Ishikawa (cell line): ENCODE data around the gene ZC3H8.

Experiments
- CEBPB ChIP-seq: IDR thresholded peaks from 2 replicates; pipeline ENCODE4 v1.6.1; 2012
- CREB1 ChIP-seq: IDR thresholded peaks from 2 replicates; pipeline ENCODE4 v1.6.1; 2012; ENCODE audit warnings: low read depth
- EGR1 ChIP-seq: IDR thresholded peaks from 2 replicates; pipeline ENCODE4 v1.6.1; 2012
- EP300 ChIP-seq: IDR thresholded peaks from 2 replicates; pipeline ENCODE4 v1.6.1; 2012; ENCODE audit warnings: borderline replicate concordance
- FOXM1 ChIP-seq: IDR thresholded peaks from 2 replicates; pipeline ENCODE4 v1.6.1; 2012; ENCODE audit warnings: low read depth, borderline replicate concordance
- MAX ChIP-seq: IDR thresholded peaks from 2 replicates; pipeline ENCODE4 v1.6.1; 2012
- NFIC ChIP-seq: IDR thresholded peaks from 2 replicates; pipeline ENCODE4 v1.6.1; 2012
- RAD21 ChIP-seq: IDR thresholded peaks from 2 replicates; pipeline ENCODE4 v1.6.1; 2012; ENCODE audit warnings: low read depth
- REST ChIP-seq: IDR thresholded peaks from 2 replicates; pipeline ENCODE4 v1.6.1; 2012; ENCODE audit warnings: low read depth, mild to moderate bottlenecking
- TAF1 ChIP-seq: IDR thresholded peaks from 2 replicates; pipeline ENCODE4 v1.6.1; 2012; ENCODE audit warnings: low read depth, mild to moderate bottlenecking
- TCF12 ChIP-seq: IDR thresholded peaks from 2 replicates; pipeline ENCODE4 v1.6.1; 2012; ENCODE audit warnings: low read depth
- TEAD4 ChIP-seq: IDR thresholded peaks from 2 replicates; pipeline ENCODE4 v1.6.1; 2012
- USF1 ChIP-seq: IDR thresholded peaks from 2 replicates; pipeline ENCODE4 v1.6.1; 2012
- YY1 ChIP-seq: IDR thresholded peaks from 2 replicates; pipeline ENCODE4 v1.6.1; 2012; ENCODE audit warnings: low read depth
- ZBTB7A ChIP-seq: IDR thresholded peaks from 2 replicates; pipeline ENCODE4 v1.6.1; 2012; ENCODE audit warnings: low read depth

The ZC3H8 gene

GRCh38 chr2:112184121-112184520 lies 70.7 kb downstream of the ZC3H8 start:
- TF ChIP-seq CREB1 (no peak), TAF1 (no peak), REST (no peak), YY1 (no peak), CEBPB (no peak), FOXM1 (no peak), TCF12 (no peak), RAD21 (no peak)

GRCh38 chr2:112183327-112184025 lies 71.4 kb downstream of the ZC3H8 start:
- TF ChIP-seq EGR1: no peak
- TF ChIP-seq TEAD4: no peak
- TF ChIP-seq NFIC: no peak
- TF ChIP-seq TCF12: no peak
- no peak for TF ChIP-seq YY1
- TF ChIP-seq RAD21: no peak
- no peak for TF ChIP-seq ZBTB7A
- TF ChIP-seq MAX: no peak

- no peak for TF ChIP-seq ZBTB7A
Observed at GRCh38 chr2:112182581-112183034, 72.2 kb downstream of the ZC3H8 start.

GRCh38 chr2:112181571-112182290 lies 73.1 kb downstream of the ZC3H8 start:
- TF ChIP-seq MAX (no peak), YY1 (no peak), REST (no peak), EGR1 (no peak), USF1 (no peak), CREB1 (no peak), RAD21 (no peak), CEBPB (no peak), TCF12 (no peak), TEAD4 (no peak), TAF1 (no peak), FOXM1 (no peak), NFIC (no peak), ZBTB7A (no peak)

GRCh38 chr2:112175958-112176573 lies 78.8 kb downstream of the ZC3H8 start:
- no peak for TF ChIP-seq YY1
- TF ChIP-seq NFIC: no peak
- no peak for TF ChIP-seq TAF1
- no peak for TF ChIP-seq CEBPB
- no peak for TF ChIP-seq EGR1
- no peak for TF ChIP-seq USF1
- TF ChIP-seq MAX: no peak
- no peak for TF ChIP-seq FOXM1
- no peak for TF ChIP-seq TEAD4
- no peak for TF ChIP-seq TCF12
- TF ChIP-seq EP300: no peak
- no peak for TF ChIP-seq CREB1
- no peak for TF ChIP-seq ZBTB7A
- TF ChIP-seq REST: no peak
- TF ChIP-seq RAD21: no peak
